ENCODE data around the gene ZBED5.
"Not testable (repeated sequence)": the region's sequence is repeated elsewhere in the genome, so short reads cannot be mapped to it uniquely, and the experiment has no call there.

ZBED5 gene

DNA sequence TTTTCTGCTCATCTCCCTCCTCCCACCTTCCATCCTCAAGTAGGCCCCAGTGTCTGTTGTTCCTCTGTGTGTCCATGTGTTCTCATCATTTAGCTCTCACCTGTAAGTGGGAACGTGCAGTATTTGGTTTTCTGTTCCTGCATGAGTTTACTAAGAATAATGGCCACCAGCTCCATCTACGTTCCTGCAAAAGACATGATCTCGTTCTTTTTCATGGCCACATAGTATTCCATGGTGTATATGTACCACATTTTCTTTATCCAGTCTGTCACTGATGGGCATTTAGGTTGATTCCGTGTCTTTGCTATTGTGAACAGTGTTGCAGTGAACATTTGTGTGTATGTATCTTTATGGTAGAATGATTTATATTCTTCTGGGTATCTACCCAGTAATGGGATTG is 21.0 kb downstream of the ZBED5 start:
- not testable (repeated sequence) for DNase-seq

DNA sequence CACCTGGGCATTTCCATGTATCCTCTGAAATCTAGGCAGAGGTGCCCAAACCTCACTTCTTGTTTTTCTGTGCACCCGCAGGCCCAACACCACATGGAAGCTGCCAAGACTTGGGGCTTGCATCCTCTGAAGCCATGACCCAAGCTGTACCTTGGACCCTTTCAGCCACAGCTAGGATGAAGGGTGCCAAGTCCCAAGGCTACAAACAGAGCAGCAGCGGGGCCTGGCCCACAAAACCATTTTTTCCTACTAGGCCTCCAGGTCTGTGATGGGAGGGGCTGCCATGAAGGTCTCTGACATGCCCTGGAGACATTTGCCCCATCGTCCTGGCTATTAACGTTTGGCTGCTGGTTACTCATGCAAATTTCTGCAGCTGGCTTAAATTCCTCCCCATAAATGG is 28.7 kb downstream of the ZBED5 start:
- no peak for DNase-seq

DNA sequence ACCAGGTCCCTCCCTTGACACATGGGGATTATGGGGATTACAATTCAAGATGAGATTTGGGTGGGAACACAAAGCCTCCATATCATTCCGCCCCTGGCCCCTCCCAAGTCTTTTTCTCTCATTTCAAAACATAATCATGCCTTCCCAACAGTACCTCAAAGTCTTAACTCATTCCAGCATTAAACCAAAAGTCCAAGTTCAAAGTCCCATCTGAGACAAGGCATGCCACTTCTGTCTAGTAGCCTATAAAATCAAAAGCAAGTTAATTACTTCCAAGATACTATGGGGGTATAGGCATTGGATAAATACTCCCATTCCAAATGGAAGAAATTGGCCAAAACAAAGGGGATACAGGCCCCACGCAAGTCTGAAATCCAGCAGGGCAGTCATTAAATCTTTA is 29.5 kb downstream of the ZBED5 start:
- no peak for DNase-seq

DNA sequence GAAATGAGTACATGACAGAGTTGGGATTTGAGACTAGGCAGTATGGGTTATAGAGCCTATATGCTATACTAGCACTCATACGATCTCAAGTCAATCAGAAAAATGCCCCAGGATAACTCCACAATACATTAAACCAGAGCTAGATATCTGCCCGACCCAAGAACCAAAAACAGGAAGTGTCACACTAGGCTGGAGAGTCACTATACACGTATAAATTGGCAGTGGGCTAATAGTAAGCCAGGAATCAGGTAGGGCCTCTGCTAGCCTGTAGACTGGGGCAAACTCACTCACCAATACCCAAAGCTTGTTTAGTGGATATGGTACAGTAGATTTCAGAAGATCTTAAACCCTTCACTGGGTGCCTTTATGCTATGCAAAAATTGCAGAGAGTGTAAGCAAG is 33.0 kb downstream of the ZBED5 start:
- DNase-seq = no peak

GRCh38 chr11:10823152-10823579 is 34.7 kb downstream of the ZBED5 start:
- DNase-seq = no peak

DNA sequence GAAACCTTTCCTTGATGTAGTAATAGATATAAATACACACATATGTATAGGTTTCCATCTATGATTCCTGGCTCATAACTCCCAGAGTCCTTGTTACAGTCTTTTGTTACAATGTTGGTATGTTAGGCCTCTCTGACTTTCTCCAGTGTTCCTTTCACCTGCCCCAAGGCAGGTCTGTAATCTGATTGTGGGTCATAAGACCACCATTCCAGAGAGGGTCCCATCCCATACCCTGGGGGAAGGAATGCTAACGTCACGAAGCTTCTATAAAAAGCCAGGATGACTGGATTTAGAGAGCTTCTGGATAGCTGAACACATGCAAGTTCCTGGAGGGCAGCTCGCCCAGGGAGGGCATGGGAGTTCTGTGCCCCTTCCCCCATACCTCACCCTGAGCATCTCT is 35.4 kb downstream of the ZBED5 start:
- DNase-seq = not testable (repeated sequence)

DNA sequence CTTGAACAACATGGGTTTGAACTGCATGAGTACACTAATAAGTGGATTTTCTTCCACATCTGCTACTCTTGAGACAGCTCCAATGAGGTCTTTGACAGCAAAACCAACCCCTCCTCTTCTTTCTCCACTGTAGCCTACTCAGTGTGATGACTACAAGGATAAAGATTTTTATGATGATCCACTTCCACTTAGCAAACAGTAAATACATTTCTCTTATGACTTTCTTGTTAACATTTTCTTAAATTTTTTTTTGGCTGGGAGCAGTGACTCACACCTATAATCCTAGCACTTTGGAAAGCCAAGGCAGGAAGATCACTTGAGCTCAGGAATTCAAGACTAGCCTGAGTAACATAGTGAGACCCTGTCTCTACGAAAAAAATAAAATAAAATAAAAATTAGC is 39.3 kb downstream of the ZBED5 start:
- DNase-seq = no peak

- no peak for DNase-seq
Measured at GRCh38 chr11:10813945-10814344, 43.9 kb downstream of the ZBED5 start.

GRCh38 chr11:10809373-10810160 is 48.3 kb downstream of the ZBED5 start:
- DNase-seq = peak; percentile 6

GRCh38 chr11:10808553-10809372 is 49.1 kb downstream of the ZBED5 start, which contains the start of gene EIF4G2:
TSS of gene EIF4G2 (minus strand) at chr11:10808926.
- peak; percentile 86 for DNase-seq

DNA sequence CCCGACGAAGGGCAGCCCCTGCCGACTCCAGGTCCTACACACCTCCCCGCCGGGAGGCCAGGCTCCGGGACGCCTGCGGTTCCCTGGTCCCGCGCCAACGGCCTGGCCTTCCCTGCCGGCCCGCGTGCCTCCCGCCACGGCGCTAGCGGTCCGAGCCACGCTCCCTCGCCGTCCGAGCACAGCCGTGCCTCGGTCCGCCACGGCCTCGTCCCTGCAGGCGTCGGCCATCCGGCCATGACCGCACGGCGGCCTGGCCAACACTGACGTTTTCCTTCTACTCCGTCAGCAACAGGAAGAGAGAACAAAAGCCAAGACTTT is 49.7 kb downstream of the ZBED5 start:
- DNase-seq = no peak

GRCh38 chr11:10807493-10808234 is 50.2 kb downstream of the ZBED5 start:
- DNase-seq = no peak

GRCh38 chr11:10806206-10806605 is 51.6 kb downstream of the ZBED5 start:
- DNase-seq = no peak

GRCh38 chr11:10805741-10806140 is 52.1 kb downstream of the ZBED5 start:
- no peak for DNase-seq

DNA sequence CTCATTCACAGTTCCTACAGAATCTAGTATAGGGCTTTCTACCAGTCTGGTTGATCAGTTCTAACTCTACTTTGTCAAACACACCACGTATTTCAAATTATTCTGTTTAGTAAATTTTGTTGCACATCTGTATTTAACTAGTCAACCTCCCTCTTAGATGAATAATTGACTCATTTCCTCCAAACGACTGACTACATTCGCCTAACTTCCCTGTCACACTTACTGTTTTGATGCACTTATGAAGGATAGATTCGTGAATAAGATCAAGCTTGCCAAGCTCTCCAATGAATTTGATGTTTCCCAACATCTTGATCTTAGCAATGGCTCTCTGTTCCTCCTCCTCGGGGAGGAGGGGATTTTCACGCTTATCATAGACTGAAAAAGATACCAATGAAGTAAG is 54.2 kb downstream of the ZBED5 start:
- DNase-seq = no peak

Measured in NCI-H510A treated with DMSO at 0.1 percent for 48 hours (cell line).